ENCODE measurements around the gene TAS1R2.
"Not testable (repeated sequence)": the region's sequence is repeated elsewhere in the genome, so short reads cannot be mapped to it uniquely, and the experiment has no call there.

Gene TAS1R2

GRCh38 chr1:18868354-18868753 is 8.9 kb upstream of the TAS1R2 start:
- DNase-seq, result no peak

- DNase-seq, result no peak
These were observed 7.4 kb upstream of the TAS1R2 start for GRCh38 chr1:18866846-18867245.

- no peak for DNase-seq
These were observed 6.9 kb upstream of the TAS1R2 start for GRCh38 chr1:18866314-18866713.

- no peak for DNase-seq
These were observed 5.7 kb upstream of the TAS1R2 start for GRCh38 chr1:18865176-18865575.

GRCh38 chr1:18861590-18861989 is 2.1 kb upstream of the TAS1R2 start:
- no peak for DNase-seq

GRCh38 chr1:18861082-18861481 is 1.6 kb upstream of the TAS1R2 start:
- peak; percentile 6 to 61 (median 58) for DNase-seq

GRCh38 chr1:18858070-18858688 is 1.3 kb downstream of the TAS1R2 start:
- DNase-seq, result no peak

- DNase-seq, result no peak
These were observed 3.0 kb downstream of the TAS1R2 start for GRCh38 chr1:18856435-18856834.

- no peak for DNase-seq
These were observed 3.9 kb downstream of the TAS1R2 start for GRCh38 chr1:18855573-18855972.

- DNase-seq, result no peak
These were observed 5.0 kb downstream of the TAS1R2 start for GRCh38 chr1:18854331-18855025.

GRCh38 chr1:18852501-18852900 is 7.0 kb downstream of the TAS1R2 start:
- DNase-seq, result peak in 1 of 3 experiments; percentile 4

- no peak for DNase-seq
These were observed 10.2 kb downstream of the TAS1R2 start for GRCh38 chr1:18849261-18849711.

GRCh38 chr1:18847723-18848122 is 11.7 kb downstream of the TAS1R2 start:
- not testable (repeated sequence) for DNase-seq

- no peak for DNase-seq
These were observed 19.3 kb downstream of the TAS1R2 start for GRCh38 chr1:18840145-18840544.

GRCh38 chr1:18836654-18837053 is 22.8 kb downstream of the TAS1R2 start:
- no peak for DNase-seq

- not testable (repeated sequence) for DNase-seq
These were observed 27.1 kb downstream of the TAS1R2 start for GRCh38 chr1:18832319-18832718.

- DNase-seq, result no peak
These were observed 27.8 kb downstream of the TAS1R2 start for GRCh38 chr1:18831656-18832055.

- DNase-seq, result no peak
These were observed 28.9 kb downstream of the TAS1R2 start for GRCh38 chr1:18830596-18830995.

GRCh38 chr1:18829671-18830070 is 29.8 kb downstream of the TAS1R2 start:
- DNase-seq, result no peak

GRCh38 chr1:18828224-18828623 is 31.2 kb downstream of the TAS1R2 start:
- no peak for DNase-seq

GRCh38 chr1:18823438-18823837 is 36.0 kb downstream of the TAS1R2 start:
- DNase-seq, result no peak

- peak; percentile 42 to 77 (median 70) for DNase-seq
These were observed 38.4 kb downstream of the TAS1R2 start for GRCh38 chr1:18820791-18821641.

GRCh38 chr1:18819986-18820790 is 39.3 kb downstream of the TAS1R2 start:
- DNase-seq, result no peak

All from NCI-H1417 (cell line).